GM12878 (cell line): ENCODE data around the gene RAP1GDS1. TPM values are rescaled to one million over a fixed set of nuclear protein-coding genes. Genes with fewer than 3 reads are reported as not detected.

Experiments used
- ATAC-seq: fragments of 200-7000 bp; cut with Tn5 transposase; 3 replicates; pipeline ENCODE4 v1.9.1; 2020; ENCODE audit warnings: mild to moderate bottlenecking, moderate library complexity
- BruUV-seq: library from RNA; stranded (reverse); fragments of 400-500 nt; replicated peaks from 2 replicates; lab custom pipeline; 2021; lab: Mats Ljungman, UMichigan
- CTCF ChIA-PET: fragments of 300-600 bp; sonication (Branson Sonifier 250); formaldehyde crosslinking; extraction: SDS; loops from one replicate; lab custom pipeline; 2021; ENCODE audit warnings: inconsistent platforms; lab: Yijun Ruan, JAX
- POLR2A ChIA-PET: fragments of 350-600 bp; formaldehyde crosslinking; extraction: SDS; loops from one replicate; lab custom pipeline; 2021; ENCODE audit warnings: inconsistent platforms; lab: Charles Lee
- RAD21 ChIA-PET: fragments of 300-600 bp; sonication (Branson Sonifier 250); formaldehyde crosslinking; loops from one replicate; lab custom pipeline; 2023; ENCODE audit warnings: antibody characterized with exemption; ENCODE audit not compliant: unreplicated experiment; lab: Charles Lee
- SMC1A ChIA-PET: fragments of 300-600 bp; sonication (Branson Sonifier 250); formaldehyde crosslinking; loops from one replicate; lab custom pipeline; 2023; ENCODE audit not compliant: unreplicated experiment, uncharacterized antibody; lab: Charles Lee
- DNase-seq: peaks from one replicate; pipeline ENCODE4 v3.0.0-alpha.2; 2011; ENCODE audit warnings: low read depth, low spot score
- FAIRE-seq: peaks from 3 replicates; lab custom pipeline; 2011; peaks lifted over from hg19 to GRCh38; lab: Jason Lieb, UNC
- H2AFZ ChIP-seq: 2 replicates; pipeline ENCODE4 v1.6.0; 2011; ENCODE audit warnings: low read depth, low read length, control low read depth; ENCODE audit not compliant: control insufficient read depth
- H3K27ac ChIP-seq: 2 replicates; pipeline ENCODE4 v1.5.1; 2011; ENCODE audit warnings: control low read depth; ENCODE audit not compliant: control insufficient read depth, insufficient read depth
- H3K27me3 ChIP-seq, 2 experiments: replicated peaks in 1 of 2; 2 replicates each; pipeline versions ENCODE4 v1.6.0 to v1.6.1; 2011; ENCODE audit warnings: low read length in 1 of 2; ENCODE audit not compliant: control insufficient read depth in 2 of 2, insufficient read depth in 2 of 2
- H3K36me3 ChIP-seq, 2 experiments: 2 replicates each; pipeline ENCODE4 v1.5.1; 2011; ENCODE audit warnings: low read length in 1 of 2; ENCODE audit not compliant: control insufficient read depth in 2 of 2, insufficient read depth in 2 of 2
- H3K4me1 ChIP-seq: 2 replicates; pipeline ENCODE4 v1.6.1; 2011; ENCODE audit warnings: mild to moderate bottlenecking, low read length, moderate library complexity, mixed read lengths; ENCODE audit not compliant: control insufficient read depth, insufficient read depth
- H3K4me2 ChIP-seq: 2 replicates; pipeline ENCODE4 v1.6.0; 2011; ENCODE audit warnings: control low read depth; ENCODE audit not compliant: control insufficient read depth, insufficient read depth
- H3K4me3 ChIP-seq: fragments of 200-600 bp; sonication (generic); 2 replicates; pipeline ENCODE4 v1.5.1; 2016
- H3K79me2 ChIP-seq: 2 replicates; pipeline ENCODE4 v1.6.0; 2011; ENCODE audit warnings: low read length; ENCODE audit not compliant: control insufficient read depth, insufficient read depth
- H3K9ac ChIP-seq: 2 replicates; pipeline ENCODE4 v1.8.0; 2011; ENCODE audit warnings: low read length, control low read depth, mixed read lengths; ENCODE audit not compliant: control insufficient read depth, insufficient read depth
- H3K9me3 ChIP-seq: replicated peaks from 3 replicates; pipeline ENCODE4 v1.5.1; 2011; ENCODE audit warnings: mild to moderate bottlenecking, low read length; ENCODE audit not compliant: control insufficient read depth, insufficient read depth
- H4K20me1 ChIP-seq: 2 replicates; pipeline ENCODE4 v1.6.0; 2011; ENCODE audit not compliant: control insufficient read depth, insufficient read depth
- CREB1 ChIP-seq: IDR thresholded peaks from 2 replicates; pipeline ENCODE4 v1.6.1; 2012; ENCODE audit warnings: low read depth, mild to moderate bottlenecking, inconsistent platforms
- DPF2 ChIP-seq: fragments of 450-650 bp; IDR thresholded peaks from 2 replicates; pipeline ENCODE4 v1.6.1; 2017; ENCODE audit warnings: mild to moderate bottlenecking
- KDM1A ChIP-seq: fragments of 200-600 bp; sonication (generic); IDR thresholded peaks from 2 replicates; pipeline ENCODE4 v1.6.1; 2016; ENCODE audit warnings: borderline replicate concordance
- NFXL1 ChIP-seq: fragments of 450-650 bp; IDR thresholded peaks from 2 replicates; pipeline ENCODE4 v1.6.1; 2017; ENCODE audit warnings: antibody characterized with exemption, mild to moderate bottlenecking, borderline replicate concordance
- NFYB ChIP-seq: IDR thresholded peaks from 2 replicates; pipeline ENCODE4 v1.6.1; 2011; ENCODE audit warnings: low read depth, mild to moderate bottlenecking, low read length, improper control_type of control experiment, moderate library complexity; ENCODE audit not compliant: insufficient read depth
- PAX5 ChIP-seq: IDR thresholded peaks from 2 replicates; pipeline ENCODE4 v1.6.1; 2011; ENCODE audit warnings: low read depth, low read length, borderline replicate concordance
- POLR2A ChIP-seq: IDR thresholded peaks from 2 replicates; pipeline ENCODE4 v1.6.1; 2011; ENCODE audit warnings: low read depth, mild to moderate bottlenecking, low read length
- RBBP5 ChIP-seq: fragments of 200-600 bp; sonication (generic); conservative IDR thresholded peaks from 2 replicates; pipeline ENCODE4 v1.6.1; 2016
- SIX5 ChIP-seq: IDR thresholded peaks from 2 replicates; pipeline ENCODE4 v1.6.1; 2011; ENCODE audit warnings: mild to moderate bottlenecking, low read depth, low read length, moderate library complexity; ENCODE audit not compliant: severe bottlenecking
- SPI1 ChIP-seq: IDR thresholded peaks from 2 replicates; pipeline ENCODE4 v1.6.1; 2011; ENCODE audit warnings: low read depth, mild to moderate bottlenecking, low read length, moderate library complexity, borderline replicate concordance; ENCODE audit not compliant: insufficient read depth
- TARDBP ChIP-seq: IDR thresholded peaks from 2 replicates; pipeline ENCODE4 v1.6.1; 2016; ENCODE audit warnings: borderline replicate concordance
- TBL1XR1 ChIP-seq: IDR thresholded peaks from 2 replicates; pipeline ENCODE4 v1.6.1; 2012; ENCODE audit warnings: low read depth, low read length, improper control_type of control experiment
- YBX1 ChIP-seq: fragments of 450-650 bp; IDR thresholded peaks from 2 replicates; pipeline ENCODE4 v1.6.1; 2016; ENCODE audit warnings: antibody characterized with exemption
- ZNF622 ChIP-seq: fragments of 450-650 bp; IDR thresholded peaks from 2 replicates; pipeline ENCODE4 v1.6.1; 2017; ENCODE audit warnings: mild to moderate bottlenecking, inconsistent platforms
- WGBS: methylation state at CpG from one replicate; pipeline ENCODE4 v1.1.6; 2016; ENCODE audit warnings: low lambda C conversion rate; ENCODE audit not compliant: insufficient replicate concordance, insufficient coverage; ENCODE audit errors: missing lambda C conversion rate; 5-methylcytosine and 5-hydroxymethylcytosine counted together
- in situ Hi-C: fragments of 300-500 bp; cut with MboI; formaldehyde crosslinking; loops from 9 replicates; pipeline ENCODE4 v1.14.3; 2018; ENCODE audit warnings: mixed read lengths
- intact Hi-C: fragments of 100-400 bp; cut with micrococcal nuclease; formaldehyde crosslinking; loops from one replicate; pipeline ENCODE4 v1.14.2; 2022; ENCODE audit not compliant: unreplicated experiment
- polyA plus RNA-seq, 11 experiments: library from polyadenylated mRNA; depleted of rRNA in 4 of 11; unstranded in 6 of 11; stranded (reverse) in 5 of 11; fragments of >200 nt; fragmentation: Nextera tagmentation in 4 of 11; fragmentation: Illumina TruSeq in 1 of 11; extraction: Ambion mirVana in 4 of 11; extraction: Trizol in 1 of 11; gene quantifications; 1 replicate in 1 of 11; 2 replicates in 10 of 11; pipeline versions ENCODE4 v1.2.1 to v1.2.3, GENCODE V29; 2011 to 2016; ENCODE audit warnings: inconsistent platforms in 2 of 11, missing spikeins in 2 of 11, low read depth in 1 of 11
- total RNA-seq, 4 experiments: library from RNA; depleted of rRNA in 3 of 4; stranded (reverse); fragments of >200 nt in 3 of 4; fragmentation: Illumina TruSeq in 1 of 4; extraction: Trizol in 1 of 4; gene quantifications; 2 replicates each; pipeline versions ENCODE4 v1.2.1 to v1.2.3, GENCODE V29; 2013 to 2021
- TF ChIP-seq, protein P1 (sequence below): IDR thresholded peaks from 2 replicates; pipeline ENCODE4 v1.6.1; 2012; ENCODE audit warnings: low read length, inconsistent platforms
- TF ChIP-seq, protein P2 (sequence below): IDR thresholded peaks from 2 replicates; pipeline ENCODE4 v1.6.1; 2012; ENCODE audit warnings: improper control_type of control experiment, low read depth, low read length; ENCODE audit not compliant: insufficient replicate concordance
- TF ChIP-seq, protein P3 (sequence below): fragments of 450-650 bp; IDR thresholded peaks from 2 replicates; pipeline ENCODE4 v1.6.1; 2017; ENCODE audit warnings: antibody characterized with exemption, mild to moderate bottlenecking, moderate library complexity

The RAP1GDS1 gene
- total and polyA plus RNA-seq, 10 of the 15 experiments (the other 5 are each of a cell fraction or from before 2014, with no cell fraction given): 12.0 to 30.5 (median 20.7) TPM

- H3K4me1 ChIP-seq: no peaks in the 10 kb centered on the region
- CTCF ChIA-PET: no interaction called here
- H2AFZ ChIP-seq: no peak overlapping the region
- H3K36me3 ChIP-seq: no peaks in the 10 kb centered on the region
- in situ Hi-C loops: no loop called here
- DNase-seq (no peak), ATAC-seq (no peak), FAIRE-seq (no peak)
- SMC1A ChIA-PET: no interaction called here
- no peaks in the 10 kb centered on the region for H4K20me1 ChIP-seq
- H3K9ac ChIP-seq: no peak overlapping the region
- H3K4me2 ChIP-seq: no peak overlapping the region
- RAD21 ChIA-PET: no interaction called here
- TF ChIP-seq TBL1XR1: no peak
- TF ChIP-seq, protein P1, sequence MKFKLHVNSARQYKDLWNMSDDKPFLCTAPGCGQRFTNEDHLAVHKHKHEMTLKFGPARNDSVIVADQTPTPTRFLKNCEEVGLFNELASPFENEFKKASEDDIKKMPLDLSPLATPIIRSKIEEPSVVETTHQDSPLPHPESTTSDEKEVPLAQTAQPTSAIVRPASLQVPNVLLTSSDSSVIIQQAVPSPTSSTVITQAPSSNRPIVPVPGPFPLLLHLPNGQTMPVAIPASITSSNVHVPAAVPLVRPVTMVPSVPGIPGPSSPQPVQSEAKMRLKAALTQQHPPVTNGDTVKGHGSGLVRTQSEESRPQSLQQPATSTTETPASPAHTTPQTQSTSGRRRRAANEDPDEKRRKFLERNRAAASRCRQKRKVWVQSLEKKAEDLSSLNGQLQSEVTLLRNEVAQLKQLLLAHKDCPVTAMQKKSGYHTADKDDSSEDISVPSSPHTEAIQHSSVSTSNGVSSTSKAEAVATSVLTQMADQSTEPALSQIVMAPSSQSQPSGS: no peak
- no peak for TF ChIP-seq DPF2
- no peak for TF ChIP-seq YBX1
- no peak for TF ChIP-seq NFYB
- no peak for TF ChIP-seq TARDBP
- TF ChIP-seq SPI1: no peak
- TF ChIP-seq KDM1A: no peak
- no peak for TF ChIP-seq RBBP5
- no peak for TF ChIP-seq ZNF622
- no peak for TF ChIP-seq POLR2A
- TF ChIP-seq, protein P2, sequence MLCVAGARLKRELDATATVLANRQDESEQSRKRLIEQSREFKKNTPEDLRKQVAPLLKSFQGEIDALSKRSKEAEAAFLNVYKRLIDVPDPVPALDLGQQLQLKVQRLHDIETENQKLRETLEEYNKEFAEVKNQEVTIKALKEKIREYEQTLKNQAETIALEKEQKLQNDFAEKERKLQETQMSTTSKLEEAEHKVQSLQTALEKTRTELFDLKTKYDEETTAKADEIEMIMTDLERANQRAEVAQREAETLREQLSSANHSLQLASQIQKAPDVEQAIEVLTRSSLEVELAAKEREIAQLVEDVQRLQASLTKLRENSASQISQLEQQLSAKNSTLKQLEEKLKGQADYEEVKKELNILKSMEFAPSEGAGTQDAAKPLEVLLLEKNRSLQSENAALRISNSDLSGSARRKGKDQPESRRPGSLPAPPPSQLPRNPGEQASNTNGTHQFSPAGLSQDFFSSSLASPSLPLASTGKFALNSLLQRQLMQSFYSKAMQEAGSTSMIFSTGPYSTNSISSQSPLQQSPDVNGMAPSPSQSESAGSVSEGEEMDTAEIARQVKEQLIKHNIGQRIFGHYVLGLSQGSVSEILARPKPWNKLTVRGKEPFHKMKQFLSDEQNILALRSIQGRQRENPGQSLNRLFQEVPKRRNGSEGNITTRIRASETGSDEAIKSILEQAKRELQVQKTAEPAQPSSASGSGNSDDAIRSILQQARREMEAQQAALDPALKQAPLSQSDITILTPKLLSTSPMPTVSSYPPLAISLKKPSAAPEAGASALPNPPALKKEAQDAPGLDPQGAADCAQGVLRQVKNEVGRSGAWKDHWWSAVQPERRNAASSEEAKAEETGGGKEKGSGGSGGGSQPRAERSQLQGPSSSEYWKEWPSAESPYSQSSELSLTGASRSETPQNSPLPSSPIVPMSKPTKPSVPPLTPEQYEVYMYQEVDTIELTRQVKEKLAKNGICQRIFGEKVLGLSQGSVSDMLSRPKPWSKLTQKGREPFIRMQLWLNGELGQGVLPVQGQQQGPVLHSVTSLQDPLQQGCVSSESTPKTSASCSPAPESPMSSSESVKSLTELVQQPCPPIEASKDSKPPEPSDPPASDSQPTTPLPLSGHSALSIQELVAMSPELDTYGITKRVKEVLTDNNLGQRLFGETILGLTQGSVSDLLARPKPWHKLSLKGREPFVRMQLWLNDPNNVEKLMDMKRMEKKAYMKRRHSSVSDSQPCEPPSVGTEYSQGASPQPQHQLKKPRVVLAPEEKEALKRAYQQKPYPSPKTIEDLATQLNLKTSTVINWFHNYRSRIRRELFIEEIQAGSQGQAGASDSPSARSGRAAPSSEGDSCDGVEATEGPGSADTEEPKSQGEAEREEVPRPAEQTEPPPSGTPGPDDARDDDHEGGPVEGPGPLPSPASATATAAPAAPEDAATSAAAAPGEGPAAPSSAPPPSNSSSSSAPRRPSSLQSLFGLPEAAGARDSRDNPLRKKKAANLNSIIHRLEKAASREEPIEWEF: no peak
- TF ChIP-seq SIX5: no peak
- no peak for TF ChIP-seq PAX5
- TF ChIP-seq, protein P3, sequence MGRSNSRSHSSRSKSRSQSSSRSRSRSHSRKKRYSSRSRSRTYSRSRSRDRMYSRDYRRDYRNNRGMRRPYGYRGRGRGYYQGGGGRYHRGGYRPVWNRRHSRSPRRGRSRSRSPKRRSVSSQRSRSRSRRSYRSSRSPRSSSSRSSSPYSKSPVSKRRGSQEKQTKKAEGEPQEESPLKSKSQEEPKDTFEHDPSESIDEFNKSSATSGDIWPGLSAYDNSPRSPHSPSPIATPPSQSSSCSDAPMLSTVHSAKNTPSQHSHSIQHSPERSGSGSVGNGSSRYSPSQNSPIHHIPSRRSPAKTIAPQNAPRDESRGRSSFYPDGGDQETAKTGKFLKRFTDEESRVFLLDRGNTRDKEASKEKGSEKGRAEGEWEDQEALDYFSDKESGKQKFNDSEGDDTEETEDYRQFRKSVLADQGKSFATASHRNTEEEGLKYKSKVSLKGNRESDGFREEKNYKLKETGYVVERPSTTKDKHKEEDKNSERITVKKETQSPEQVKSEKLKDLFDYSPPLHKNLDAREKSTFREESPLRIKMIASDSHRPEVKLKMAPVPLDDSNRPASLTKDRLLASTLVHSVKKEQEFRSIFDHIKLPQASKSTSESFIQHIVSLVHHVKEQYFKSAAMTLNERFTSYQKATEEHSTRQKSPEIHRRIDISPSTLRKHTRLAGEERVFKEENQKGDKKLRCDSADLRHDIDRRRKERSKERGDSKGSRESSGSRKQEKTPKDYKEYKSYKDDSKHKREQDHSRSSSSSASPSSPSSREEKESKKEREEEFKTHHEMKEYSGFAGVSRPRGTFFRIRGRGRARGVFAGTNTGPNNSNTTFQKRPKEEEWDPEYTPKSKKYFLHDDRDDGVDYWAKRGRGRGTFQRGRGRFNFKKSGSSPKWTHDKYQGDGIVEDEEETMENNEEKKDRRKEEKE: no peak
- no peak for TF ChIP-seq CREB1
- no peak for TF ChIP-seq NFXL1
- POLR2A ChIA-PET: no interaction called here
- BruUV-seq: no TSS peak
- H3K27ac ChIP-seq: no peak overlapping the region
- no peaks in the 10 kb centered on the region; the same call in 2 of the 3 replicates for H3K9me3 ChIP-seq
- H3K27me3 ChIP-seq: no peaks in the 10 kb centered on the region
- 100% methylated on average over 4 of the region's 4 CpGs for WGBS
- H3K79me2 ChIP-seq: no peaks in the 10 kb centered on the region
- intact Hi-C loops: no loop called here
- H3K4me3 ChIP-seq: no peak overlapping the region
These were observed 98.5 kb downstream of the RAP1GDS1 start for GRCh38 chr4:98359646-98360045.
